ENCODE measurements around the gene MAP3K2.

Gene MAP3K2

DNA sequence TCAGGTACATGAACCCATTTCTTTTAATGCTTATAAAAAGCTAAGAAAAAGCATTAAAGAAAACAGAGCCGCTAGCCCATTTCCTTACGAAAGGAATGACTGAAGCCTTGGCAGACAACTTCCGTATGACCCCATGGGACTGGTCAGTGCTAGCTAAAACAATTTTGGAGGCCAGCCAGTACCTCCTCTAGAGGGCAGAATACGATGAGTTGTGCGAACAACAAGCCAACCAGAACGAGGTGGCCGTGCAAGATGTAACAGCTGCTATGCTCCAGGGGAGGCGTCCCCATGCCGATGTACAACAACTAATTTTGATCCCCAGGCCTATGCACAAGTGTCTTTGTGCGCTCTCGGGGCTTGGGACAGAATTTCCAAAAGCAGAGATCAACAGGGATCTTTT lies 16.7 kb downstream of the MAP3K2 start:
- H3K9ac ChIP-seq (ENCODE audit: low read depth, low read length): no peak overlapping the region

DNA sequence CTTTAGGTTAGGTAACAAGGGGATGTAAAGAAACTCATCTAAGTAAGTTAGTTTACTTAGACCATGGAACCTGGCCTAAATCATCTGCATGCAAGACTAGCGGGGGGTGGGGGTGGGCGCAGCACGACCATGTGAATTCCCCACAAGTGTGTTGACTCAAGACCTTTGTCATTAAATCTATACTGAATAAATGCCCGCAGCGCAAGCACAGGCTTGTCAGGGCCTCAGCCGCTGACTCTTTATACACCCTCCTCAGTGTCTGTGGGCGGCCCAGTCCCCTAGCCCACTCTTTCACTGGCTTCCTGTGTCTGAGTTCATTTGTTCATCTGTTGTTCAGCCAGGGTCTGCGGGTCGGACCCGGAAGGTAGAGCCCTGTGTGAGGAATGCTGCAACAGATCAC lies 17.8 kb downstream of the MAP3K2 start:
- Histone ChIP-seq H3K27me3 (ENCODE audit: control insufficient read depth, insufficient read depth, low read length) (no peaks in the 10 kb centered on the region), H3K4me3 (ENCODE audit: low read length) (no peak overlapping the region), H3K4me2 (ENCODE audit: low read length) (no peak overlapping the region), H3K9me3 (replicated peaks; ENCODE audit: low read length) (no peaks in the 10 kb centered on the region), H3K36me3 (ENCODE audit: insufficient read depth, low read length) (no peaks in the 10 kb centered on the region), H3K9ac (ENCODE audit: low read depth, low read length) (no peak overlapping the region), H3K4me1 (ENCODE audit: control insufficient read depth, insufficient read depth, low read length) (peaks cover 21% of the 10 kb centered on the region)

More for the DNA sequence above, 16.7 kb downstream of the MAP3K2 start:
- peak overlapping the region; percentile 59 for H3K4me2 ChIP-seq (ENCODE audit: low read length)
- H3K9me3 ChIP-seq (replicated peaks; ENCODE audit: low read length): no peaks in the 10 kb centered on the region
- H3K27me3 ChIP-seq (ENCODE audit: control insufficient read depth, insufficient read depth, low read length): no peaks in the 10 kb centered on the region
- H3K4me1 ChIP-seq (ENCODE audit: control insufficient read depth, insufficient read depth, low read length): peaks cover 16% of the 10 kb centered on the region
- H3K36me3 ChIP-seq (ENCODE audit: insufficient read depth, low read length): no peaks in the 10 kb centered on the region
- no peak overlapping the region for H3K4me3 ChIP-seq (ENCODE audit: low read length)

DNA sequence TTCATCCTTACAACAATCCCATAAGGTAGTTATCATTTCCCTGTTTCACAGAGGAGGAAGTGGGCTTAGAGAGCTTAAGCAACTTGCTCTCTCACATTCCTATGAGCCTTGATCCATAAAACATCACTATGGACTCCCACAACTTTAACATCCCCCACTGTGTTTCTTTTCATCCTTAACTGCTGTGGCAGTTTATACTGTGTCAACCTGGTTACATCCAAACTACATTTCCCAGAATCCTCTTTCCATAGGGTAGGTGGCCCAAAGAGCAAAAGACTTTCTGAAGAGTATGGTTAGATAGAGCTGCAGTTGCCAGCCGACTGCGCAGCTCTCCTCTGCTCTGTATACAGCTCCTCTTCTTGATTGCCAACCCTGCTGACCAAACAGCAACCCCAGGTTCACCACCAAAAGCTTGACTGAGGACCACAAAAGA lies 22.5 kb downstream of the MAP3K2 start:
- no peaks in the 10 kb centered on the region for H3K27me3 ChIP-seq (ENCODE audit: control insufficient read depth, insufficient read depth, low read length)
- peaks cover 31% of the 10 kb centered on the region for H3K4me1 ChIP-seq (ENCODE audit: control insufficient read depth, insufficient read depth, low read length)
- no peak overlapping the region for H3K4me2 ChIP-seq (ENCODE audit: low read length)
- no peaks in the 10 kb centered on the region for H3K9me3 ChIP-seq (replicated peaks; ENCODE audit: low read length)
- H3K4me3 ChIP-seq (ENCODE audit: low read length): no peak overlapping the region
- no peak overlapping the region for H3K9ac ChIP-seq (ENCODE audit: low read depth, low read length)
- no peaks in the 10 kb centered on the region for H3K36me3 ChIP-seq (ENCODE audit: insufficient read depth, low read length)

DNA sequence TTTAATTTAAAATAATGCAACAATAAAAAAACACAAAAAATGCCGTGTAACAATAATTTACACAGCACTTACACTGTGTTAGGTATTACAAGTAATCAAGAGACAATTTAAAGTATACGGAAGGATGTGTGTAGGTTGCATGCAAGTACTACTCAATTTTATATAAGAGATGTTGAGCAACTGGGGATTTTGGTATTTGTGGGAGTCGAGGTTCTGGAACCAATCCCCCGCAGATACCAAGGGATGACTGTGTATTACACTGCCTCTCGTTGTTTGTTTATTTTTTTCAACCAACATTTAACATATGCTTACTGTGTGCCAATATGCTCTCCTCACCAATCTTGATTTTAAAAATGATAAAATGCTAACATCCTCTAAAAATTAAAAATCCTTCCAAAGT lies 24.8 kb downstream of the MAP3K2 start:
- Histone ChIP-seq H3K9me3 (replicated peaks; ENCODE audit: low read length) (no peaks in the 10 kb centered on the region), H3K9ac (ENCODE audit: low read depth, low read length) (no peak overlapping the region), H3K27me3 (ENCODE audit: control insufficient read depth, insufficient read depth, low read length) (no peaks in the 10 kb centered on the region), H3K36me3 (ENCODE audit: insufficient read depth, low read length) (no peaks in the 10 kb centered on the region), H3K4me1 (ENCODE audit: control insufficient read depth, insufficient read depth, low read length) (peaks cover 31% of the 10 kb centered on the region), H3K4me2 (ENCODE audit: low read length) (no peak overlapping the region), H3K4me3 (ENCODE audit: low read length) (no peak overlapping the region)

GRCh38 chr2:127361929-127362885 lies 25.6 kb downstream of the MAP3K2 start:
- peaks cover 31% of the 10 kb centered on the region for H3K4me1 ChIP-seq (ENCODE audit: control insufficient read depth, insufficient read depth, low read length)
- no peak overlapping the region for H3K9ac ChIP-seq (ENCODE audit: low read depth, low read length)
- no peaks in the 10 kb centered on the region for H3K36me3 ChIP-seq (ENCODE audit: insufficient read depth, low read length)
- no peaks in the 10 kb centered on the region for H3K9me3 ChIP-seq (replicated peaks; ENCODE audit: low read length)
- H3K4me2 ChIP-seq (ENCODE audit: low read length): peak overlapping the region; percentile 63
- H3K27me3 ChIP-seq (ENCODE audit: control insufficient read depth, insufficient read depth, low read length): no peaks in the 10 kb centered on the region
- no peak overlapping the region for H3K4me3 ChIP-seq (ENCODE audit: low read length)

GRCh38 chr2:127360242-127360641 lies 27.5 kb downstream of the MAP3K2 start:
- Histone ChIP-seq H3K27me3 (ENCODE audit: control insufficient read depth, insufficient read depth, low read length) (no peaks in the 10 kb centered on the region), H3K36me3 (ENCODE audit: insufficient read depth, low read length) (no peaks in the 10 kb centered on the region), H3K4me2 (ENCODE audit: low read length) (no peak overlapping the region), H3K4me1 (ENCODE audit: control insufficient read depth, insufficient read depth, low read length) (peaks cover 28% of the 10 kb centered on the region), H3K4me3 (ENCODE audit: low read length) (no peak overlapping the region), H3K9ac (ENCODE audit: low read depth, low read length) (no peak overlapping the region), H3K9me3 (replicated peaks; ENCODE audit: low read length) (no peaks in the 10 kb centered on the region)

DNA sequence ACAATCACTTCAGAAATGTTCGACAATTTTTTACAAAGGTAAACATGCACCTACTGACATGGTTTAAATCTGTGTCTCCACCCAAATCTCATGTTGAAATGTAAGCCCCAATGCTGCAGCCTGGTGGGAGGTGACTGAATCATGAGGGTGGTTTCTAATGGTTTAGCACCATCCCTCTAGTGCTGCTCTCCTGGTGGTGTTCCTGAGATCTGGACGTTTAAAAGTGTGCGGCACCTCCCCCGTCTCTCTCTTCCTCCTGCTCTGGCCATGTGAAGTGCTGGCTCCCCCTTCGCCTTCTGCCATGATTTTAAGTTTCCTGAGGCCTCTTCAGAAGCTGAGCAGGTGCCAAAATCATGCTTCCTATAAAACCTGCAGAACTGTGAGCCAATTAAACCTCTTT lies 28.3 kb downstream of the MAP3K2 start:
- peaks cover 26% of the 10 kb centered on the region for H3K4me1 ChIP-seq (ENCODE audit: control insufficient read depth, insufficient read depth, low read length)
- no peaks in the 10 kb centered on the region for H3K27me3 ChIP-seq (ENCODE audit: control insufficient read depth, insufficient read depth, low read length)
- H3K4me3 ChIP-seq (ENCODE audit: low read length): no peak overlapping the region
- no peaks in the 10 kb centered on the region for H3K9me3 ChIP-seq (replicated peaks; ENCODE audit: low read length)
- H3K36me3 ChIP-seq (ENCODE audit: insufficient read depth, low read length): no peaks in the 10 kb centered on the region
- H3K4me2 ChIP-seq (ENCODE audit: low read length): no peak overlapping the region
- no peak overlapping the region for H3K9ac ChIP-seq (ENCODE audit: low read depth, low read length)

- H3K4me3 ChIP-seq (ENCODE audit: low read length): no peak overlapping the region
- H3K36me3 ChIP-seq (ENCODE audit: insufficient read depth, low read length): no peaks in the 10 kb centered on the region
- H3K4me1 ChIP-seq (ENCODE audit: control insufficient read depth, insufficient read depth, low read length): peaks cover 27% of the 10 kb centered on the region
- H3K4me2 ChIP-seq (ENCODE audit: low read length): no peak overlapping the region
- H3K27me3 ChIP-seq (ENCODE audit: control insufficient read depth, insufficient read depth, low read length): no peaks in the 10 kb centered on the region
- H3K9ac ChIP-seq (ENCODE audit: low read depth, low read length): no peak overlapping the region
- no peaks in the 10 kb centered on the region for H3K9me3 ChIP-seq (replicated peaks; ENCODE audit: low read length)
These were observed 28.8 kb downstream of the MAP3K2 start for GRCh38 chr2:127358971-127359370.

GRCh38 chr2:127358044-127358443 lies 29.7 kb downstream of the MAP3K2 start:
- no peaks in the 10 kb centered on the region for H3K9me3 ChIP-seq (replicated peaks; ENCODE audit: low read length)
- no peaks in the 10 kb centered on the region for H3K27me3 ChIP-seq (ENCODE audit: control insufficient read depth, insufficient read depth, low read length)
- H3K36me3 ChIP-seq (ENCODE audit: insufficient read depth, low read length): no peaks in the 10 kb centered on the region
- no peak overlapping the region for H3K4me2 ChIP-seq (ENCODE audit: low read length)
- H3K9ac ChIP-seq (ENCODE audit: low read depth, low read length): no peak overlapping the region
- H3K4me1 ChIP-seq (ENCODE audit: control insufficient read depth, insufficient read depth, low read length): peaks cover 21% of the 10 kb centered on the region
- no peak overlapping the region for H3K4me3 ChIP-seq (ENCODE audit: low read length)

DNA sequence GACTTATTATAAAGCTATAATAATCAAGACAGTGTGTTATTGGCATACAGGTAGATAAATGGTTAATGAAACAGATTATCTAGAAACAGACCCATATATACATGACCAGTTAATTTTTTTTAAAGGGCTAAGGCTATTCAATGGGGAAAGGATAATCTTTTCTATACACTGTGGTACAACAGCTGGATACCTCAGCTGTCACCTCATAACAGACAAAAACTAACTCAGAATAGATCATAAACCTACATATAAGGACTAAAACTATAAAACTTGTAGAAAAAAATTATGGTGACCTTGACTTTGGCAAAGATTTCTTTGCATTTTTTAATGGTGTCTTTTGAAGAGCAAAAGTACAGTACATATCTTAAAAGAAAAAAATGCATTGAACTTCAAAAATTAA lies 30.2 kb downstream of the MAP3K2 start:
- no peak overlapping the region for H3K9ac ChIP-seq (ENCODE audit: low read depth, low read length)
- no peaks in the 10 kb centered on the region for H3K36me3 ChIP-seq (ENCODE audit: insufficient read depth, low read length)
- H3K4me2 ChIP-seq (ENCODE audit: low read length): no peak overlapping the region
- H3K4me3 ChIP-seq (ENCODE audit: low read length): no peak overlapping the region
- H3K27me3 ChIP-seq (ENCODE audit: control insufficient read depth, insufficient read depth, low read length): no peaks in the 10 kb centered on the region
- no peaks in the 10 kb centered on the region for H3K9me3 ChIP-seq (replicated peaks; ENCODE audit: low read length)
- peaks cover 16% of the 10 kb centered on the region for H3K4me1 ChIP-seq (ENCODE audit: control insufficient read depth, insufficient read depth, low read length)

- no peak overlapping the region for H3K4me3 ChIP-seq (ENCODE audit: low read length)
- no peaks in the 10 kb centered on the region for H3K36me3 ChIP-seq (ENCODE audit: insufficient read depth, low read length)
- no peak overlapping the region for H3K4me2 ChIP-seq (ENCODE audit: low read length)
- H3K9me3 ChIP-seq (replicated peaks; ENCODE audit: low read length): no peaks in the 10 kb centered on the region
- no peak overlapping the region for H3K9ac ChIP-seq (ENCODE audit: low read depth, low read length)
- H3K4me1 ChIP-seq (ENCODE audit: control insufficient read depth, insufficient read depth, low read length): peaks cover 6% of the 10 kb centered on the region
- H3K27me3 ChIP-seq (ENCODE audit: control insufficient read depth, insufficient read depth, low read length): no peaks in the 10 kb centered on the region
These were observed 31.2 kb downstream of the MAP3K2 start for GRCh38 chr2:127356531-127356930.

All from skeletal muscle satellite cell (primary cell).